Tibial nerve (tissue), 3 donors: Measurements from ENCODE around the gene DPM1.

ENCODE experiments used
- CTCF ChIP-seq, 5 experiments: fragments of 200-600 bp in 3 of 5; fragments of 450-650 bp in 2 of 5; sonication (generic) in 3 of 5; IDR thresholded peaks; one replicate each; pipeline ENCODE4 v1.5.1; 2016 to 2019; ENCODE audit warnings: antibody characterized with exemption in 5 of 5, mild to moderate bottlenecking in 3 of 5, moderate library complexity in 2 of 5
- POLR2A ChIP-seq, 2 donors: fragments of 450-650 bp; IDR thresholded peaks; one replicate each; pipeline ENCODE4 v1.6.1; 2017; ENCODE audit warnings: antibody characterized with exemption in 2 of 2, mild to moderate bottlenecking in 2 of 2, moderate library complexity in 2 of 2

DNA sequence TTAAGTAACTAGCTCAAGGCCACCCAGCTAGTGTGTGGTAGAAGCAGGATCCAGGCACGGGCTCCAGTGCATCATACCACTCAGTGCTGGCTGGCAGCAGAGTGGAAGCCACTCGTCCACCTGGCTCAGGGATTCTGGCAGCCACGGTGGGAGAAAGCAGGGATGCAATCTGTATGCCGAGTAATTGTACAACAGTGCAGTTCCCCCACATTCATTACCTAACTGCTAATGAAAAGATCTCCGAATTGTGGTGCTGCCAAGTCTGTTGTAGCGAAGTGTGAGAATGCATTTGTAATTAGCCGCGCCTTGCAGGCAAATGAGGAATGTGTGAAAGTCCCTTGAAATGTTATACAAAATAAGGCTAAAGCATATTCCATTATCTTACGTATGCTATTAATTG is 35.5 kb upstream of the DPM1 start:
- TF ChIP-seq POLR2A (IDR thresholded peaks at IDR 0.05) (no peak), CTCF (IDR thresholded peaks at IDR 0.05) (no peak)
